ENCODE results near the gene PIK3CB.

The PIK3CB gene

GRCh38 chr3:138724443-138724842 is 110.3 kb downstream of the PIK3CB start:
- FAIRE-seq: no peak
- no peak for TF ChIP-seq POLR2A (IDR thresholded peaks at IDR 0.05; ENCODE audit: low read depth, low read length)

GRCh38 chr3:138718849-138719248 is 115.9 kb downstream of the PIK3CB start:
- FAIRE-seq (no peak), DNase-seq (ENCODE audit: insufficient read length, low spot score) (no peak)
- no peak for TF ChIP-seq POLR2A (IDR thresholded peaks at IDR 0.05; ENCODE audit: low read depth, low read length)

More at GRCh38 chr3:138724443-138724842, 110.3 kb downstream of the PIK3CB start:
- no peak for DNase-seq (ENCODE audit: insufficient read length, low spot score)

GRCh38 chr3:138717348-138717747 is 117.4 kb downstream of the PIK3CB start:
- no peak for TF ChIP-seq POLR2A (IDR thresholded peaks at IDR 0.05; ENCODE audit: low read depth, low read length)
- FAIRE-seq (no peak), DNase-seq (ENCODE audit: insufficient read length, low spot score) (no peak)

GRCh38 chr3:138712086-138712485 is 122.6 kb downstream of the PIK3CB start:
- no peak for DNase-seq (ENCODE audit: insufficient read length, low spot score)
- FAIRE-seq: no peak
- TF ChIP-seq POLR2A (IDR thresholded peaks at IDR 0.05; ENCODE audit: low read depth, low read length): no peak

- TF ChIP-seq POLR2A (IDR thresholded peaks at IDR 0.05; ENCODE audit: low read depth, low read length): no peak
- DNase-seq (ENCODE audit: insufficient read length, low spot score): no peak
- no peak for FAIRE-seq
Observed at GRCh38 chr3:138705675-138706074, 129.1 kb downstream of the PIK3CB start.

- no peak for TF ChIP-seq POLR2A (IDR thresholded peaks at IDR 0.05; ENCODE audit: low read depth, low read length)
- no peak for FAIRE-seq
- DNase-seq (ENCODE audit: insufficient read length, low spot score): no peak
Observed at GRCh38 chr3:138696666-138697370, 137.9 kb downstream of the PIK3CB start.

- FAIRE-seq: peak; percentile 99
- DNase-seq (ENCODE audit: insufficient read length, low spot score): peak; percentile 36
- TF ChIP-seq POLR2A (IDR thresholded peaks at IDR 0.05; ENCODE audit: low read depth, low read length): no peak
Observed at GRCh38 chr3:138694287-138695007, 140.3 kb downstream of the PIK3CB start.

GRCh38 chr3:138692152-138692551 is 142.6 kb downstream of the PIK3CB start:
- no peak for FAIRE-seq
- DNase-seq (ENCODE audit: insufficient read length, low spot score): no peak
- TF ChIP-seq POLR2A (IDR thresholded peaks at IDR 0.05; ENCODE audit: low read depth, low read length): no peak

- TF ChIP-seq POLR2A (IDR thresholded peaks at IDR 0.05; ENCODE audit: low read depth, low read length): no peak
- FAIRE-seq: no peak
- no peak for DNase-seq (ENCODE audit: insufficient read length, low spot score)
Observed at GRCh38 chr3:138691351-138691750, 143.4 kb downstream of the PIK3CB start.

GRCh38 chr3:138690036-138690435 is 144.7 kb downstream of the PIK3CB start:
- FAIRE-seq (no peak), DNase-seq (ENCODE audit: insufficient read length, low spot score) (no peak)
- TF ChIP-seq POLR2A (IDR thresholded peaks at IDR 0.05; ENCODE audit: low read depth, low read length): no peak

- DNase-seq (ENCODE audit: insufficient read length, low spot score) (no peak), FAIRE-seq (peak; percentile 76)
- no peak for TF ChIP-seq POLR2A (IDR thresholded peaks at IDR 0.05; ENCODE audit: low read depth, low read length)
Observed at GRCh38 chr3:138688871-138689299, 145.8 kb downstream of the PIK3CB start.

- TF ChIP-seq POLR2A (IDR thresholded peaks at IDR 0.05; ENCODE audit: low read depth, low read length): no peak
- FAIRE-seq: no peak
- DNase-seq (ENCODE audit: insufficient read length, low spot score): no peak
Observed at GRCh38 chr3:138687236-138687635, 147.5 kb downstream of the PIK3CB start.

GRCh38 chr3:138686771-138687221 is 147.9 kb downstream of the PIK3CB start:
- peak; percentile 86 for FAIRE-seq
- TF ChIP-seq POLR2A (IDR thresholded peaks at IDR 0.05; ENCODE audit: low read depth, low read length): no peak
- DNase-seq (ENCODE audit: insufficient read length, low spot score): no peak

- DNase-seq (ENCODE audit: insufficient read length, low spot score) (no peak), FAIRE-seq (no peak)
- no peak for TF ChIP-seq POLR2A (IDR thresholded peaks at IDR 0.05; ENCODE audit: low read depth, low read length)
Observed at GRCh38 chr3:138684396-138684795, 150.3 kb downstream of the PIK3CB start.

- DNase-seq (ENCODE audit: insufficient read length, low spot score) (no peak), FAIRE-seq (peak; percentile 30)
Observed at GRCh38 chr3:138682648-138683047, 152.1 kb downstream of the PIK3CB start.

More at GRCh38 chr3:138682648-138683047, 152.1 kb downstream of the PIK3CB start:
- no peak for TF ChIP-seq POLR2A (IDR thresholded peaks at IDR 0.05; ENCODE audit: low read depth, low read length)
